NCI-H2029 (cell line): ENCODE results near the gene PEAR1.
A peak's percentile ranks its signal among the peaks of the same experiment; 100 is the strongest.

Experiments used
- DNase-seq: peaks from one replicate; lab custom pipeline; 2025; lab: John Stamatoyannopoulos, UW

PEAR1 gene

DNA sequence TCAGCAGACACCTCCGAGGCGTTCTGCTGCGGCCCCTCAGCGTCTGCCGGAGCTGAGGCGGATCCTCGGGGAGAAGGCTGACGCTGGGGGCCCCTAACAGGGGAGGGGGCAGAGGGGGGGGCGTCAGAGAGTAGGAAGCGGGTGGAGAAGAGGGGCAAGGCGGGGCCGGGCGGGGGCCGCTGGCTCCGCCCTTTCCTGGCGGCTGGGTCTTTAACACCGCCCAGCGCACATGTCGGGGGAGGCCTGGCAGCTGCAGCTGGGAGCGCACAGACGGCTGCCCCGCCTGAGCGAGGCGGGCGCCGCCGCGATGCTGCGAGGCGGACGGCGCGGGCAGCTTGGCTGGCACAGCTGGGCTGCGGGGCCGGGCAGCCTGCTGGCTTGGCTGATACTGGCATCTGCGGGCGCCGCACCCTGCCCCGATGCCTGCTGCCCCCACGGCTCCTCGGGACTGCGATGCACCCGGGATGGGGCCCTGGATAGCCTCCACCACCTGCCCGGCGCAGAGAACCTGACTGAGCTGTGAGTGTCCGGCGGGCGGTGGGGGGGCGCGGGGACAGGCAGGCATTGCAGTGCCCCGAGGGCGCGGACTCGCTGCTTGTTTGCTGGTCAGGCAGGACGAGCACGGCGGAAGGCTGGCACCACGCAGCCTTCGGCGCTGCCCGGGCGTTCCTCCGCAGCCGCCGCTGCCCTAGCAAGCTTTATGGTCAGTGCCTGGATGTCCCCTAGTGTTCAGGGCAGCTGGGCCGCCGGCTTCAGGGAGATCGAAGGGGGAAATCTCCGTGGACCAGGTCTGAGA is 32.7 kb upstream of the PEAR1 start, which contains the start of gene NTRK1:
Gene NTRK1, plus strand, starts transcription at position 238 of the 796 bp plus-strand sequence. Its CDS starts 70 bp downstream, at position 308.
- DNase-seq = peak; percentile 22

DNA sequence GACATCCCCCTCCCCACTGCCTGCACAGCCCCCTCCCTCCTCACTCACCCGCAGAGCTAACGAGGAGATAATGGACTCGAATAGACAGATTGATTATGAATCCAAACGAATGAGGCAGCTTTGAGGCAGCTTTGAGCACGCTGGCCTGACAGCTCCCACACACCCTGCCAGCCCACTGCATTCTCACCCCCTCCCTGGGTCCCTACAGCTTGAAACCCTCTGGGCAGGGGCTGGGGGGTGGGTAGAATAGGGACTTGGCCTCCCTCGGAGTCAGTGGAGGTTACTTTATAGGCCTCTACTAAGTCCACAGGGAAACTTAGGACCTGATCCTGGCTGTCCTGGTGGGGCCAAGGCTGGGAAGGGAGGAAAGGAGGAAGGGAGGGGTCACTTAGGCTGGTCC is 30.9 kb upstream of the PEAR1 start:
- DNase-seq = no peak

DNA sequence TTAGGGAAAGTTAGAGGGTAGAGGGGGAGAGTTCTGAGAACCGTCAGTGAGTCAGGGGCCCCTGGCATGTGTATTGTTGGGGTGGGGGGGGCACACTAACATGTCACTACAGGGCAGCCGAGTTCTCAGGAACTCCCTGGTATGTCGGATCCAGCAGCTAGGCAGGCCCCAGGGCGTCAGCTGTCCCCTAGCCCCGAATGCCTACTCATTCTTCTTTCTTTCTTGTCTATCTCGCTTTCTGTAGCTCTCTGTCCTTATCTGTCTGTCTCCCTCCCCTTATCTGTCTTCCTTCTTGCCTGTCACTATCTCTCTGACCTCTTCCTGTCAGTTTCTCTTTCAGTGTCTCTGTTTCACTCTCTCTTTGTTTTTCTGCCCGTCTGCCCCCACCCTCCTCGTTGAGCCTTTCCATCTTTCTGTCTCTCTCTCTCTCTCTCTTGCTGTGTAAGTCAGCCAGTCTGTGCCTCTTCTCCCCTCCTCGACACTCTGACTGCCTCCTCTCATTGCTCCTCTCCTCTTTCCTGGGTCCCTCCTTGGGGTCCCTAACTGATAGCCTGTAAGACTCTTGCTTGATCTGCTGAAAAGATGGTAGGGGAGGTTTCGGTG is 30.4 kb upstream of the PEAR1 start:
- DNase-seq = no peak

DNA sequence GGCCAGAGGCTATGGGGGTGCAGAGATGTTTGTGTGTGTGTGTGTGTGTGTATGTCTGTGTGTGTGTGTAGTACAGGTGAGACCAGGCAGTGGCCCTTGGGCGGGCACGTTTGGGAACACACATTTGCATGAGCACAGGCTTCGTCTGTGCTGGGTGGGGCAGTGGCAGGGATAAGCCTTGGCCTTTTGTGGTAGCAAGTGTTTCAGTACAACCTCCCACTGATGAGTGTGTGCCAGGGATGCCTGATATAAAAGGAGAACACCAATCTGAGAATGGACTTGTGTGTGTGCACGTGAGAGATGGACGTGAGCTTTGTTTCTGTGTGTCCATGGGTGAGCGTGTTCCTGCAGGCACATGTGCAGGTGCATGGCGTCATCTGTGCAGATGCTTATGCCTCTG is 29.9 kb upstream of the PEAR1 start:
- no peak for DNase-seq

DNA sequence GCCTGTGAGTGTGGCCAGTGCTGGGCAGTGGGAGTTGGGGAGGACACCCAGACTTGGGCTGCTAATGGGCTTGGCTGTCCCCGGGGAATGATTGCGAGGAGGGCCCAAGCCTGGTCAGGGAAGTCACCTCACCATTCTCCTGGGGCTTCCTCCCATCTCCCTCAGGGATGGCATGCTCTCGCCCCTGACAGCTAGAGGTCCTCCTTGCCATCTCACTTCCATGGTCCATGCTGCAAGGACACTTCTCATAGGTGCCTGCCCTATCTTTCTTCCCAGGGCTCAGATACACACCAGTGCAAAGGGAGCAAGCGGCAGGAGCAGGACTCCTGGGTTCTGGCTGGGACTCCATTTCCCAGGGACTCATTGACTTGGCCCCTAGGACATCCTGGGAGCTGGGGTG is 28.7 kb upstream of the PEAR1 start:
- no peak for DNase-seq

DNA sequence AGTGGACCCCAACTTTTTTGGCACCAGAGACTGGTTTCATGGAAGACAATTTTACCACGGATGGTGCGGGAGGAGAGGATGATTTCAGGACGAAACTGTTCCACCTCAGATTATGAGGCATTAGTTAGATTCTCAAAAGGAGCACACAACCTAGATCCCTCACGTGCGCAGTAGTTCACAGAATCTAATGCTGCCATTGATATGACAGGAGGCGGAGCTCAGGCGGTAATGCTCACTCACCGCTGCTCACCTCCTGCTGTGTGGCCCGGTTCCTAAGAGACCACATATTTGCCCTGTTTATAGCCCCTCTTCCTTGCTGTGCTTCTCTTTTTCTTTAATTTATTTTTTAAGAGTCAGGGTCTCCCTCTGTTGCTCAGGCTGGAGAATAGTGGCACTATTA is 28.3 kb upstream of the PEAR1 start:
- no peak for DNase-seq

DNA sequence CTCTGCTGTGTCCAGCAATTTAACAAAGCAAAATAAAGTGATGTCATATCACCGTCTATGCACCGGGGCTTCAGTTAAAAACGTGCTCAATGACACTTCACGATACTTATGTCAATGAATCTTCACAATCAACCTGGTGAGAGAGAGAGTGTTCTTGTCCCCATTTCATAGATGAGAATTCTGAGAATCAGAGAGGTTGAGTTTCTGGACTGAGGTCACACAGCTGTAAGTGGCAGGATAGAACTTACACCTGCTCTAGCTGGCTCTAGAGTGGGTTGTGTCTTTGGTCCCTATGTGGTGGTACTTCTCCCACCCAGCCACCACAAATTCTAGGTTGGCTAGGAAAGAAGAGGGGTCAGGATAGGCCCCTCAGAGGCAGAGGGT is 27.7 kb upstream of the PEAR1 start:
- no peak for DNase-seq

DNA sequence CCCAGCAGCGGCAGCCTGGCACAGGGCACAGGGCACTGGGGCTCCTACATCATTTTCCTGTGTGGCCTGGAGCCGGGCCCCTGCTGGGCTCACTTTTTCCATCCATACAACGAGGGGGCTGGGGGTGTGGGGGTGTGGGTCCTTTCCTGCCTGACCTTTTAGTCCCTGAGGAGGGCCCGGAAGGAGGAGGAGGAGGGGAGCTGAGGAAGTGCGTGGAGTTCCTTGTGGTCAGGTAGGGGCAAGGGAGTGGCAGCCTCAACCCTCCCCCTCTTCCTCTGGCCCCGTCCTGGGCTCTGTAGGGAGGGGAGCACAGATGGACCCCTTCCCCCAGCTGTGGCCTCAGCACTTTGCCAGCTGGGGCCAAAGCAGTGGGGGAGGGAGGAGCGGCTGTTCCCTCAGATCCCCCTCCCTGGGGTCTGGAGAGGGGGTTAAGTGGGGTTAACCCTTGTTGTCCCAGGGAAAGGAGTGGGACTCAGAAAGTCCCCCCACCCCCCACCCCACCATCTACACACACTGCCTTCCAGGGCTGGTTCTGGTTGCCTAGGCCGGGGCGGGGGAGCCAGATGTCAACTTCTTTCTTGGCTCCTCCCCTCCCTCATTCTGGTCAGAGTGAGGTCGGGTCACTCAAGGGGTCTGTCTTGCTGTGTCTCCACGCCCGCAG is 27.1 kb upstream of the PEAR1 start:
- DNase-seq = no peak

DNA sequence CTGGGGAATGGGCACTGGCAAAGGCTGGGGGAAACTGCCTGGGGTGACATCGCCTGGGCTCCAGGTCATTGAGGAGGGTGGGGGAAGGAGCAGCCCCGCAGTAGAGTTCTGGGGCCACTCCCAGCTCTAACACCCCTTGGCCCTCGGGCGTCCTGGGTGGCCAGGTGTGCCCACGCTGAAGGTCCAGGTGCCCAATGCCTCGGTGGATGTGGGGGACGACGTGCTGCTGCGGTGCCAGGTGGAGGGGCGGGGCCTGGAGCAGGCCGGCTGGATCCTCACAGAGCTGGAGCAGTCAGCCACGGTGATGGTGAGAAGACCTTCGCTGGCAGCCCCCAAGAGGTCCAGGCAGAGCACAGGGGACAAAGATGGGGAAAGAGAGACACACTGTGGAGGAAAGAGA is 25.2 kb upstream of the PEAR1 start:
- no peak for DNase-seq

DNA sequence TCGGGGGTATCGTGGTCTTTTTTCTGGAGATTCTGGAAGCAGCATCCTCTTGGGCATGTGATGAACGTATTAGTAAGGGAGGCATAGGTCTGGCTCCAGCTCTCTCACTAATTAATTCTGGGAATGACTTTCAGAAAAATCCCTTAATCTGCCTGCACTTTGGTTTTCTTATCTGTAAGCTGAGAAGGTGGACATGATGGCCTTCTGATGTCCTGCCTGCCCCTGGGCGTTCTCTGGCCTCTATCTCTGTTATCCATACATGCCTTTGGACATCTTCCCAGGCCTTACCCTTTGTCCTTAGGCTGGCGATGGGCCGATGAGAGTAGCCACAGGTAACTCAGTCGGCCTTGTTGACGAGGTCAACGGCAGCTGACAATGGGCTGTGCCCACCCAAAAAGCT is 24.1 kb upstream of the PEAR1 start:
- DNase-seq = no peak

DNA sequence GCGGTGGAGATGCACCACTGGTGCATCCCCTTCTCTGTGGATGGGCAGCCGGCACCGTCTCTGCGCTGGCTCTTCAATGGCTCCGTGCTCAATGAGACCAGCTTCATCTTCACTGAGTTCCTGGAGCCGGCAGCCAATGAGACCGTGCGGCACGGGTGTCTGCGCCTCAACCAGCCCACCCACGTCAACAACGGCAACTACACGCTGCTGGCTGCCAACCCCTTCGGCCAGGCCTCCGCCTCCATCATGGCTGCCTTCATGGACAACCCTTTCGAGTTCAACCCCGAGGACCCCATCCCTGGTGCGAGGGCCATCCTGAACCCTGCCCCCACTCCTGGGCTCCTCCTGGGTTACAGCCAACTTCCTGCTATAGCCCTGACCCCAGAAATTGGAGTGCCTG is 19.9 kb upstream of the PEAR1 start:
- DNase-seq = no peak

DNA sequence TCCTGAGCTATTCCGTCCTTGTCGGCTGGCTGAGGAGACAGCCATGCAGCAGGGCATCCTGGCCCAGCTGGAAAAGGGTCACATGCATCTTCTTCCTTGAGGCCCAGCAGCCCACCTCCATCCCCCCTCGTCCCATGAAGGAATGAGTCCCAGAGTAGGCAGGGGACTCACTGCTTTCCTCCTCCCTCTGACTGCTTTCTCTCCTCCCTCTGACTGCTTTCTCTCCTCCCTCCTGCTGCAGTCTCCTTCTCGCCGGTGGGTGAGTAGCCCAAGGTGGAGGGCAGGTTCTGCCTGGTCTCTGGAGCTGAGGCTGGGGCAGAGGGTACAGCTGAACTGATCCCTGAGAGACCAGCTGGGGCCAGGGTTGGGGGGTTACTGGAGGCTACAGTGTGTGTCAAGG is 19.4 kb upstream of the PEAR1 start:
- DNase-seq = no peak

DNA sequence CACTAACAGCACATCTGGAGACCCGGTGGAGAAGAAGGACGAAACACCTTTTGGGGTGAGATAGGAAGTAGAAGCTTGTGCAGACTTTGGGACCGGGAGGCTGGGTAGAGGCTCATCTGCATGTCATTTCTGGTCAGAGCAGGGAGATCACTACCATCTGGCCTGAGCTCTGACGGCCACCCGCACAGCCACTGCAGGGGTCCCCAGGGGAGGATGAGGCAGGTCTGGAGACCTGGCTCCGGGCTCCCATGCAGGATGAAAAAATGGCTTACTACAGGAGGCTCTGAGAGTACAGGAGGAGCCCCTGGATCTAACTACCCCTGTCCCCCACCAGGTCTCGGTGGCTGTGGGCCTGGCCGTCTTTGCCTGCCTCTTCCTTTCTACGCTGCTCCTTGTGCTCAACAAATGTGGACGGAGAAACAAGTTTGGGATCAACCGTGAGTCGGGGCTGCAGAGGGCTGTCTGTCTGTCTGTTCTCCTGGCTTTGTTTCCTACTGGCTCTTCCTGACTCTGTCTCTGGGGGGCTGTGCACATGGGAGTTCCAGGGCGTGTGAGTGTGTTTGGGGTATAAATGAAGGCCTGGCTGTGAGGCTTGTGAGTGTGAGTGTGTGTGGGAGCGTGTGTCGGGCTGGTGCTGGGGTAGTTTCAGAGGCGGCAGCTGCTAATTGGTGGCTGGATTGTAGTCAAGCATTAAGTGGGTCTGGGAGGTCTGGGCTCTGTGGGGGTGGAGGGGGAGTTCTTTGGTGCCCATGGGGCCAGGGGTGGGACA is 18.8 kb upstream of the PEAR1 start:
- no peak for DNase-seq

DNA sequence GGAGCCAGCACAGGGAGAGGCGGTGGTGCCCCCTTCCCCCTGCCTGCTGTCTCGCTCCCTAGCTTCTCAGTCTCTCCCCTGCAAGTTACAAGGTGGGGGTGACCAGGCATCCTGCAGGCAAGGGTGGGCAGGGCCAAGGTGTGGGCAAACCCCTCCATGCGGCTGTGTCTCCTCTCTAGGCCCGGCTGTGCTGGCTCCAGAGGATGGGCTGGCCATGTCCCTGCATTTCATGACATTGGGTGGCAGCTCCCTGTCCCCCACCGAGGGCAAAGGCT is 18.2 kb upstream of the PEAR1 start:
- DNase-seq = no peak

DNA sequence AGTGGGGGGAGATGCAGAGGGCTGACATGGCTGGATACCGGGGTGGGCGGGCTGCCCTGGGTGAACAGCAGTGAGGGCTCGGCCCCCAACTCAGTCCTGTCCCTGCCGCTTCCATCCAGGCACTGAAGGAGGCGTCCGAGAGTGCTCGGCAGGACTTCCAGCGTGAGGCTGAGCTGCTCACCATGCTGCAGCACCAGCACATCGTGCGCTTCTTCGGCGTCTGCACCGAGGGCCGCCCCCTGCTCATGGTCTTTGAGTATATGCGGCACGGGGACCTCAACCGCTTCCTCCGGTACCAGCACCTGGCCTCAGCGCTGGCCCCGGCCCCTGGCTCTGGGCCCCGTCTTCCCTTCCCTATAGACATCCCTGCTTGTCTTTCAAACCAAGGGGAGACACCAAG is 17.2 kb upstream of the PEAR1 start:
- no peak for DNase-seq

DNA sequence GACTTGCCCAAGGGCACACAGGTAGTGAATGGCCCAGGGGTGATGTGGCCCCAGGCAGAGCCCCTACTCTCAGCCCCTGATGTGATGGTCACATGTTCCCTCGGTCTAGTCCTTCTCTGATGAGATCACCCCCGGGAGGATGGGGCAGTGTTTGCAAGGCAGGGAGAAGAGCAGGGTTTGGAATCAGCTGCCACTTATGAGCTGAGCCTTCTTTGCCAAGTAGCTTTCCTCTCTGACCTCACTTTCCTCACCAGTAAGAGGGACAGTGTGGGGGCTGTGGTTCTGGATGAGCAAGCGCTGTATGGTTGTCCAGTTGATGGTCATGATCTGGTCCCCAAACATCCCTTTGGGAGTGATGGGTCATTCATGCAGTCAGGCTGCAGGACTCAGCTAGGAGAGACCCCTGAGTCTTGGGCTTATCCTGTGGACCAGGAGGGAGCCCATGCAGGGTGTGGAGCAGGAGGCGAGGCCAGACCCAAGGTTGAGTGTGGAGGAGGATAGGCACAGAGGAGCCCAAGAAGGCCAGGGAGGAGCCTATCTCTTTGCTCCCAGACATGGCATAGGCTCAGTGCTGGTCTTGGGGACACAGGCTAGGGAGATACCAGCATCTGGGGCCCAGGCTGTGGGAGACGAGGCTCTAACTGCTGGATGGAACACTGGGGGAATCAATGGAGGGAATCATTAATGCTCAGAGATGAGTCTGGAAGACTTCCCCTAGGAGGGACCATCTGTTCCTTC is 15.9 kb upstream of the PEAR1 start:
- no peak for DNase-seq

DNA sequence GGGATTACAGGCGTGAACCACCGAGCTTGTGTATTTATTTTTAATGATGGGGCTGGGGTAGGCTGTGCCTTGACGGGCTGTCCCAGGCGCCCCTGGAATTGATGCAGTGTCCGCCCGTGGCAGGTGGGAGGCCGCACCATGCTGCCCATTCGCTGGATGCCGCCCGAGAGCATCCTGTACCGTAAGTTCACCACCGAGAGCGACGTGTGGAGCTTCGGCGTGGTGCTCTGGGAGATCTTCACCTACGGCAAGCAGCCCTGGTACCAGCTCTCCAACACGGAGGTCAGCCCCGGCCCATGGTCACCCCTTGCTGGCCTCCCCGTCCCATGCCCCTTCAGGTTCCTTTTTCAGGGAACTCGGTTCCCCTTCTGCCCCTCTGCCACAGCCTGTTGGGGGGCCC is 13.6 kb upstream of the PEAR1 start:
- DNase-seq = no peak

DNA sequence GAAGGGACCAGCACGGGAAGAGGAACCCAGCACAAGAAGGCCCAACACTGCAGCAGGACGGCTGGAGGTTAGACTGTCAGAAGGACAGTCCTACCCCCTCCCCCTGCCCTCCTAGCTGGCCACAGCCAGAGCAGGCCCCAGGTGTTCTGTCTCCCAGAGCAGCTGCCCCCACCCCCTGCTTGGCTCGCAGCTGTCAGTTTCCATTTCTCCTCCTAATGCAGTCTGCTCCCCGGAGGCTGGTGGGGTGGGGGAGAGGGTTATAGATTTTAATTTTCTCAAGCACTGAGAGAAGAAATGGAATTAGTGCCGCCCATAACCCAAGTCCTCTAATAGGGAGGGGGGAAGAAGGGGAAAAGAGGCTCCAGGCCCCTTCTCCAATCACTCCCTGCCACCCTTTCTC is 13.0 kb upstream of the PEAR1 start:
- DNase-seq = no peak

DNA sequence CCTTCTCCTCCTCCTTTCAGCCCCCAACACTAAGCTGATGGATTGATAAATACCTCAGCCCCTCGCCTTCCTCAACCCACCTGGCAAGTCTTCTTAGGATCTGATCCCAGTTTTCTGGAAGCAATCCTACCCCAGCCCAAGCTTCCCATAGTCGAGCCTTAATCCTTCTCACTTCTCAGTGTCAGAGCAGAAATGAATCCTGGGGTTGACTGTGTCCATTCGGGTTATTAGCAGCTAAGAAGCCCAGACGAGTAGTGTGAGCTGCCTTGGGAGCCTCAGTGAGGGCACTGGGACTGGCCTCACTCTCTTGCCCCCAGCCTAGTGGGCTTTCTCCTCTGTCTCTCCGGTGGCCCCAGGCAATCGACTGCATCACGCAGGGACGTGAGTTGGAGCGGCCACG is 12.4 kb upstream of the PEAR1 start:
- DNase-seq = no peak

DNA sequence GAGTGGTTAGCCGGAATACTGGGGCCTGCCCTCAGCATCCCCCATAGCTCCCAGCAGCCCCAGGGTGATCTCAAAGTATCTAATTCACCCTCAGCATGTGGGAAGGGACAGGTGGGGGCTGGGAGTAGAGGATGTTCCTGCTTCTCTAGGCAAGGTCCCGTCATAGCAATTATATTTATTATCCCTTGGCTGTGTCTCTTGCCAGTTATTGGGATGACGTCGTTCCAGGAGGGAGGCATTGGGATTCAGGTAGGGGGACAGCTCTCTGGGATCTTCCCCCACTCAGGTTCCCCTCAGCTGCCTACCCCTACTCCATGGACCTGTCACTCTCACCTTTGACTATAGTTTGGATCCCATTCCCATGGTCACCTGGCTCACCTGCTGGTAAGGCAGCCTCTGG is 11.9 kb upstream of the PEAR1 start:
- DNase-seq = no peak

DNA sequence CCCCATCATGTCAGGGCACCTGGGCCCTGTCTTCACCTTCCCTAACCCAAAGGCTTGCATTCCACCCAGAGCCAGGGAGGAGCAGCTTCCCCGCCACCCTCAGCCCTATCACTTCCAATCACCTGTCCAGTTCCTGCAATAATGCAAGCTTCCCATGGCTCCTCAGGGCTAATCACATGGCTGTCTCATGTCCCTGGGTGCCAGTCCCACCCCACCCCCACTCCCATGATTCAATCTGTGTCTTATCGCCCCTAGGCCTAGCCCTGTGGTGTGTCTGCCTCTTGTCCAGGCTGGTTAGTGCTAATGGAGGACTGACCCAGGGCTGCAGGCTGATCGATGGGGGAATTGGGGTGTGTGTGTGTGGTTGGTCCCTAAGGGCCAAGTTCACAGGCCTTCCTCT is 11.0 kb upstream of the PEAR1 start:
- no peak for DNase-seq

DNA sequence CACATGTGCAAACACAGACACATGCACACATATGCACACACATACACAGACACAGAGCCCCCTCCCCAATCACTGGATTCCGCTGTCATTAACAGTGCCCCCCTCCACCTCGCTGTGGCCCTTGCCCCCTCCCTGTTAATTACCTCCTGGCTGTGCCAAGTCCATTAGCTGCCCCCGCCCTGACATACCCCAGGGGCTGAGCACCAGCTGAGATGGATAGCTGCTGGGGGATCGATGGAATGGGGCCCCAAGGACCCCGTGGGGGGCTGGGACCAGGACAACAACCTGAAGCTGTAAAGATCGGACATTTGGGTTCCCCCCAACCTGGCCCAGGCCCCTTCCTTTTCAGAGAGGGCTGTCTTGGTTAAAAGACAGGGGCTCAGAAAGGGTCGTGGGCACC is 9.6 kb upstream of the PEAR1 start:
- no peak for DNase-seq
